Measurements from ENCODE around the gene STEAP1B. TPM values are rescaled to one million over a fixed set of nuclear protein-coding genes. Genes with fewer than 3 reads are reported as not detected.

Gene STEAP1B
- total and polyA plus RNA-seq, 8 donors, result 0.13 to 1.6 TPM; not detected in 6

DNA sequence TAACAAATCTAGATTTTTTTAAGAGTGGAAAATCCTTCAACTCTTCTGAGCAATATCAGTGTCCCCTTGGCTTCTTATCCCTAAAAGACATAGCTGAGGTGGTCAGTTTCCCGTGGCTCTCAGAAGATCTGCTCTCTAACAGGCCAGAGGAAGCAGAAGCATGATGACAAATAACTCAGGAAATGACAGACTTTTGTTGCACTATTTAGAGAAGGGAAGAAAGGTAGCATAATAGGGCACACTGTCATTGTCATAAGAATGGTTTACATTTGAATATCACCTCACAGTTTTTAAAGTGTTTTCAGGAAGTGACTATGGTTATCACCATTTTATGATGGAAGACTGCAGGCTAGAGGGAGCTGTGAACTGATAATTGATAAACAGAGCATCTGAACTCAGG is 109.5 kb downstream of the STEAP1B start:
- Histone ChIP-seq H3K27me3 (no peaks in the 10 kb centered on the region), H3K4me1 (peaks cover 0 to 7% (median 3%) of the 10 kb centered on the region in 4 donors), H3K4me3 (no peak overlapping the region), H3K27ac (no peak overlapping the region), H3K36me3 (no peaks in the 10 kb centered on the region), H3K9me3 (no peaks in the 10 kb centered on the region)
- intact Hi-C loops (cut with DNase I; ENCODE audit: low total_unique reads), result no loop called here
- no peak for DNase-seq
- TF ChIP-seq EP300 (IDR thresholded peaks at IDR 0.05) (no peak), POLR2AphosphoS5 (IDR thresholded peaks at IDR 0.05) (no peak), POLR2A (IDR thresholded peaks at IDR 0.05) (no peak)
- TF ChIP-seq, protein P1, sequence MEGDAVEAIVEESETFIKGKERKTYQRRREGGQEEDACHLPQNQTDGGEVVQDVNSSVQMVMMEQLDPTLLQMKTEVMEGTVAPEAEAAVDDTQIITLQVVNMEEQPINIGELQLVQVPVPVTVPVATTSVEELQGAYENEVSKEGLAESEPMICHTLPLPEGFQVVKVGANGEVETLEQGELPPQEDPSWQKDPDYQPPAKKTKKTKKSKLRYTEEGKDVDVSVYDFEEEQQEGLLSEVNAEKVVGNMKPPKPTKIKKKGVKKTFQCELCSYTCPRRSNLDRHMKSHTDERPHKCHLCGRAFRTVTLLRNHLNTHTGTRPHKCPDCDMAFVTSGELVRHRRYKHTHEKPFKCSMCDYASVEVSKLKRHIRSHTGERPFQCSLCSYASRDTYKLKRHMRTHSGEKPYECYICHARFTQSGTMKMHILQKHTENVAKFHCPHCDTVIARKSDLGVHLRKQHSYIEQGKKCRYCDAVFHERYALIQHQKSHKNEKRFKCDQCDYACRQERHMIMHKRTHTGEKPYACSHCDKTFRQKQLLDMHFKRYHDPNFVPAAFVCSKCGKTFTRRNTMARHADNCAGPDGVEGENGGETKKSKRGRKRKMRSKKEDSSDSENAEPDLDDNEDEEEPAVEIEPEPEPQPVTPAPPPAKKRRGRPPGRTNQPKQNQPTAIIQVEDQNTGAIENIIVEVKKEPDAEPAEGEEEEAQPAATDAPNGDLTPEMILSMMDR (IDR thresholded peaks at IDR 0.05), result no peak
- WGBS, 5 donors, result 57 to 74% (median 70%) methylated on average over 1 of the region's 1 CpG

DNA sequence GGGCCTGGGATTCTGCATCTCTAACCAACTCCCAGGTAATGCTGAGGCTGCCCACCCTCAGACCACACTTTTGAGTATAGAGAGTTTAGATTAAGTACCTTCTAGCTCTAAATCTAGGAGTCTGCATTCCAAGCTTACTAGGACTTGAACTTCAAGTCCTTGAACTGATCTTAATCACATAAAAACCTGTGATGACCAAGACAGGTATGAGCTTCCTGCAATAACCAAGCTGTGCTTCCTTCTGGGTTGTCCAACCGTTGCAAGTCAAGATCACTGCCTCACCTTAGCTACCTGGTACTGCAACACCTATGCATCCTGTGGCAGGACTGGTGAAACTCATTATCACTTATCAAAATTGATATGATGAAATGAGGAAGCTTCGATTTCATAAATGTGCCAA is 110.1 kb downstream of the STEAP1B start:
- TF ChIP-seq EP300 (IDR thresholded peaks at IDR 0.05) (no peak), POLR2AphosphoS5 (IDR thresholded peaks at IDR 0.05) (no peak)
- TF ChIP-seq, protein P1 (IDR thresholded peaks at IDR 0.05), result no peak
- 86 to 93% (median 88%) methylated on average over 2 of the region's 2 CpGs for WGBS, 5 donors
- no peak for DNase-seq
- peaks cover 0 to 7% (median 3%) of the 10 kb centered on the region in 4 donors for H3K4me1 ChIP-seq
- no peak overlapping the region for H3K27ac ChIP-seq
- H3K9me3 ChIP-seq, result no peaks in the 10 kb centered on the region
- no peaks in the 10 kb centered on the region for H3K27me3 ChIP-seq
- H3K4me3 ChIP-seq, result no peak overlapping the region
- intact Hi-C loops (cut with DNase I; ENCODE audit: low total_unique reads), result no loop called here
- no peaks in the 10 kb centered on the region for H3K36me3 ChIP-seq

DNA sequence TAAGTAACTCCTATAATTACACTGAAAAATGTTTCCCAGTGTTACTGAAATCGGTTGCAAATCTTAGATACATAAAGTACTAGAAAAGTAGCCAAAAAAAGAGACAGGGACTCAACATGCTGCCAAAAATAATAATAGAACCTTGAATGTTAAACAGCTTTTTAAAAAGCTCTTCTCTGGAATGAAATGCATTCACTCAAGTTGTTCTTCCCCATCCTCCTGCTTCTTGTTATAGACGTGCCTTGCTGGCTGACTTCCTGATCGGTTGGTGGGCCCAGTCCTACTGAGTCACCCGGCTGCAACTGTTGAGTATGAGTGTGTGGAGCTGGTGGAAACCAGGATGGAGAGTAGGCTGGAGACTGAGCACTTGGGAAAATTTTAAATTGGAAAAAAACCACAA is 112.4 kb downstream of the STEAP1B start:
- DNase-seq, result no peak
- Histone ChIP-seq H3K36me3 (no peaks in the 10 kb centered on the region), H3K27ac (no peak overlapping the region), H3K4me3 (no peak overlapping the region), H3K9me3 (no peaks in the 10 kb centered on the region), H3K4me1 (no peaks in the 10 kb centered on the region), H3K27me3 (no peaks in the 10 kb centered on the region)
- WGBS, 5 donors, result 61 to 77% (median 71%) methylated on average over 4 of the region's 4 CpGs
- TF ChIP-seq POLR2A (IDR thresholded peaks at IDR 0.05), result no peak
- TF ChIP-seq, protein P1 (IDR thresholded peaks at IDR 0.05), result no peak
- TF ChIP-seq EP300 (IDR thresholded peaks at IDR 0.05), result no peak
- TF ChIP-seq POLR2AphosphoS5 (IDR thresholded peaks at IDR 0.05), result no peak
- intact Hi-C loops (cut with DNase I; ENCODE audit: low total_unique reads), result no loop called here

DNA sequence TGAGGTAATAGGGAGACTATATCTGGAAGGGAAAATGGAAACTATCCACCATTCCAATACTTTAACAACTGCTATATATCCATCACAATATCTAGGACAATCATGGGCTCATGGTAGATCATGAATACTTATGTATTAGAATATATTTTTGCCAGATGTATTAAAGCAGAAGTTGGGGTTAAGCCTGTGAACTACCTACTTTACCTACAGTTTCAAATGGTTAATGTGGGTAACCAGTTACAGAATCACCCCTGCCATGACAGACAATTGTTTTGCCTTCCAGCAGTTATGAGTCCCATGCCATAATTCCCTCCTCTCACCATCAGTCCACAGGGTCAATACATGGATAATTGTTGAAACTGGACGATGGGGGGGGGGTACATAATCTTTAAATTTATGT is 113.1 kb downstream of the STEAP1B start:
- WGBS, 5 donors, result 75 to 97% (median 91%) methylated on average over 1 of the region's 1 CpG
- Histone ChIP-seq H3K27ac (no peak overlapping the region), H3K9me3 (no peaks in the 10 kb centered on the region), H3K27me3 (no peaks in the 10 kb centered on the region), H3K36me3 (no peaks in the 10 kb centered on the region), H3K4me1 (no peaks in the 10 kb centered on the region), H3K4me3 (no peak overlapping the region)
- TF ChIP-seq EP300 (IDR thresholded peaks at IDR 0.05) (no peak), POLR2AphosphoS5 (IDR thresholded peaks at IDR 0.05) (no peak), POLR2A (IDR thresholded peaks at IDR 0.05) (no peak)
- TF ChIP-seq, protein P1 (IDR thresholded peaks at IDR 0.05), result no peak
- DNase-seq, result no peak
- intact Hi-C loops (cut with DNase I; ENCODE audit: low total_unique reads), result no loop called here
